ENCODE data around the gene KIF18B.

Gene KIF18B

DNA sequence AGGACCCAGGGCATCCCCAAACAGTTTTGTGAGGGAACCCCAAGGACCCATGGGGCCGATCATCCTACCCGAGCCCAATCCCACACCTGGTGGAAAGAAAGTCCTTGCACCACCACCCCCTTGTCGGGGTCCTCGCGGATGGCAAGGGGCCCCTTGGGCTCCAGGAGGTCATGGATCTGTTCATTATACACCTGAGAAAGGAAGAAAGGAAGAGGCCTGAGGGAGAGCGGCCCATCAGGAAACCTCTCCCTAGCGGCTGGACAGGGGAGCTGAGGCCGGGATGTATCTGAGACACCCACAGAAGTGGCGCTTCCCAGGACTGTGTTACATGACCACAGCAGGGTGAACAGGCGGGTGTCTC, 12.8 kb downstream of the KIF18B start:
- TF ChIP-seq EZH2 (IDR thresholded peaks at IDR 0.05; ENCODE audit: borderline replicate concordance, low read length): no peak
- TF ChIP-seq, protein P1, sequence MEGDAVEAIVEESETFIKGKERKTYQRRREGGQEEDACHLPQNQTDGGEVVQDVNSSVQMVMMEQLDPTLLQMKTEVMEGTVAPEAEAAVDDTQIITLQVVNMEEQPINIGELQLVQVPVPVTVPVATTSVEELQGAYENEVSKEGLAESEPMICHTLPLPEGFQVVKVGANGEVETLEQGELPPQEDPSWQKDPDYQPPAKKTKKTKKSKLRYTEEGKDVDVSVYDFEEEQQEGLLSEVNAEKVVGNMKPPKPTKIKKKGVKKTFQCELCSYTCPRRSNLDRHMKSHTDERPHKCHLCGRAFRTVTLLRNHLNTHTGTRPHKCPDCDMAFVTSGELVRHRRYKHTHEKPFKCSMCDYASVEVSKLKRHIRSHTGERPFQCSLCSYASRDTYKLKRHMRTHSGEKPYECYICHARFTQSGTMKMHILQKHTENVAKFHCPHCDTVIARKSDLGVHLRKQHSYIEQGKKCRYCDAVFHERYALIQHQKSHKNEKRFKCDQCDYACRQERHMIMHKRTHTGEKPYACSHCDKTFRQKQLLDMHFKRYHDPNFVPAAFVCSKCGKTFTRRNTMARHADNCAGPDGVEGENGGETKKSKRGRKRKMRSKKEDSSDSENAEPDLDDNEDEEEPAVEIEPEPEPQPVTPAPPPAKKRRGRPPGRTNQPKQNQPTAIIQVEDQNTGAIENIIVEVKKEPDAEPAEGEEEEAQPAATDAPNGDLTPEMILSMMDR (IDR thresholded peaks at IDR 0.05; ENCODE audit: low read length): no peak

DNA sequence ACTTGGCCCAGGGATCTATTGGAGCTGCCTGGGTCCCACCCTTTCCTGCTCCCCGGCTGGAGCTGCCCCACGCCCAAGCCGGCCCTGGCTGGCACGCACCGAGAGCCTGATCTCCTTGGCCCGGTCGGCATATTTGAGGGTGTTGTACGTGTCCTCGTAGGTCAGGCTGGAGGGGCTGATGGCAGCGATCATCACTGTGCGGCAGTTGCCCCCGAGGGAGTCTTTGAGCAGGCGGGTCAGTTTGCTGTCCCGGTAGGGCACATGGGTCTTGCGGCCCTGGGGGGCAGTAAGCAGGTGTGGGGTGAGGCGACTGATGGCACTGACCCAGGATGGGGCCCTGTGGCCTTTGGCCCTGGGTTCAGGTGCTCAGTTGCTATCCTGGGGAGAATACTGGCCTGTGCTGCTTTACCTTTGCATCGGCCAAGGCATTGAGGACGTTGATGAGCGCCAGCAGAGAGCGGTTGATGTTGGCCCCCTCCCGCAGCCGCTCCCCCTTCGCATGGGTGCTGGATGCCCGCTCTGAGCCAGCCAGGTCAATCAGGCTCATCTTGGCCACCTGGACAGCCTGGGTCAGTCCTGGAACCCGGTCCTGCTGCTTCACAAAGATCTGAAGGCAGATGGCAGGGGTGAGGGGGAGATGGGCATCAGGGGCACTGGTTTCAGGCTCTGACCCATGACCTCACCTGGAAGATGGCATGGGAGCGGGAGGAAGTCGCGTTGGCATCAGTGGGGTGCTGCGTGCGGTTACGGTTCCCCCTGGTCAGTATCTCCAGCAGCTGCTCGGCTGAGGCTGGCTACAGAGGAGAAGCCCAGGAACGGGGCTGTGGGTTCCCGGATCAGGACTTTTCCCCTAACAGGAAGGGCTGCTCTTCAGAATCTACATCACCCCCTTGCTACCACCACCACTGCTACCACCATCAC, 13.5 kb downstream of the KIF18B start:
- no peak overlapping the region for H3K27ac ChIP-seq (ENCODE audit: low read depth, low read length, poor library complexity, severe bottlenecking)
- no peak overlapping the region for H3K4me2 ChIP-seq (ENCODE audit: low read length)
- no peak for TF ChIP-seq EZH2 (IDR thresholded peaks at IDR 0.05; ENCODE audit: borderline replicate concordance, low read length)
- TF ChIP-seq, protein P1 (IDR thresholded peaks at IDR 0.05; ENCODE audit: low read length): no peak
- no peaks in the 10 kb centered on the region for H4K20me1 ChIP-seq (ENCODE audit: insufficient read depth, low read length)
- H3F3A ChIP-seq (ENCODE audit: insufficient read depth, low read length): peaks cover 6% of the 10 kb centered on the region; the same call in 1 of the 2 replicates
- no peaks in the 10 kb centered on the region for H3K9me2 ChIP-seq (ENCODE audit: low read depth, low read length)
- H3K36me3 ChIP-seq (ENCODE audit: insufficient read depth, low read length): peaks cover 94% of the 10 kb centered on the region
- H3K9ac ChIP-seq (ENCODE audit: low read length): no peak overlapping the region
- no peak overlapping the region for H2AFZ ChIP-seq (ENCODE audit: low read length)
- H3K4me3 ChIP-seq (ENCODE audit: low read depth, low read length, poor library complexity, severe bottlenecking): no peak overlapping the region
- H3K9me3 ChIP-seq (ENCODE audit: low read length): no peaks in the 10 kb centered on the region
- no peaks in the 10 kb centered on the region for H3K27me3 ChIP-seq (ENCODE audit: insufficient read depth, low read length)
- H3K4me1 ChIP-seq (ENCODE audit: insufficient read depth, low read length, severe bottlenecking): no peaks in the 10 kb centered on the region
- peaks cover 18% of the 10 kb centered on the region for H3K79me2 ChIP-seq (ENCODE audit: insufficient read depth, low read length)

More for the DNA sequence above, 12.8 kb downstream of the KIF18B start:
- Histone ChIP-seq H3K4me3 (ENCODE audit: low read depth, low read length, poor library complexity, severe bottlenecking) (no peak overlapping the region), H3F3A (ENCODE audit: insufficient read depth, low read length) (peaks cover 6% of the 10 kb centered on the region; the same call in 1 of the 2 replicates), H3K9ac (ENCODE audit: low read length) (no peak overlapping the region), H3K4me2 (ENCODE audit: low read length) (no peak overlapping the region), H2AFZ (ENCODE audit: low read length) (no peak overlapping the region), H3K27me3 (ENCODE audit: insufficient read depth, low read length) (no peaks in the 10 kb centered on the region), H3K79me2 (ENCODE audit: insufficient read depth, low read length) (peaks cover 24% of the 10 kb centered on the region), H3K9me3 (ENCODE audit: low read length) (no peaks in the 10 kb centered on the region), H4K20me1 (ENCODE audit: insufficient read depth, low read length) (no peaks in the 10 kb centered on the region), H3K36me3 (ENCODE audit: insufficient read depth, low read length) (peaks cover 94% of the 10 kb centered on the region), H3K9me2 (ENCODE audit: low read depth, low read length) (no peaks in the 10 kb centered on the region), H3K27ac (ENCODE audit: low read depth, low read length, poor library complexity, severe bottlenecking) (no peak overlapping the region), H3K4me1 (ENCODE audit: insufficient read depth, low read length, severe bottlenecking) (no peaks in the 10 kb centered on the region)

DNA sequence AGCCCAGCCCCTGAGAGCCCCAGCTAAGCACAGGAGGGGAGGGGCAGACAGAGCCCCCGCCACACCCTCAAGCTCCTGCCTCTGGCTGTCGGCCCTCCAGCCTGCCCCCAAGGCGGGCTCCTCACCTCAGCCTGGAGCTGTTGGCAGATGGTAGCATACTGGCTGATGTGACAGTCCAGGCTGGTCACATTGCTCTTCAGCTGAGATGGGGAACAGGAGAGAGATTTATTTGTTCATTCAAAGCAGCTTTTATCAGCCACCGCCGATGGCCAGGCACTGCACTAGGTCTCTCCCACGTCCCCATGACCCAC, 14.8 kb downstream of the KIF18B start:
- Histone ChIP-seq H3K27me3 (ENCODE audit: insufficient read depth, low read length) (no peaks in the 10 kb centered on the region), H3K4me2 (ENCODE audit: low read length) (no peak overlapping the region), H3K27ac (ENCODE audit: low read depth, low read length, poor library complexity, severe bottlenecking) (no peak overlapping the region), H3K9me2 (ENCODE audit: low read depth, low read length) (no peaks in the 10 kb centered on the region), H3K9ac (ENCODE audit: low read length) (no peak overlapping the region), H4K20me1 (ENCODE audit: insufficient read depth, low read length) (no peaks in the 10 kb centered on the region), H3K4me1 (ENCODE audit: insufficient read depth, low read length, severe bottlenecking) (no peaks in the 10 kb centered on the region), H3K36me3 (ENCODE audit: insufficient read depth, low read length) (peaks cover 95% of the 10 kb centered on the region), H3F3A (ENCODE audit: insufficient read depth, low read length) (peaks cover 6% of the 10 kb centered on the region; the same call in 1 of the 2 replicates), H3K79me2 (ENCODE audit: insufficient read depth, low read length) (peaks cover 9% of the 10 kb centered on the region; the same call in 1 of the 2 replicates), H3K9me3 (ENCODE audit: low read length) (no peaks in the 10 kb centered on the region), H3K4me3 (ENCODE audit: low read depth, low read length, poor library complexity, severe bottlenecking) (no peak overlapping the region), H2AFZ (ENCODE audit: low read length) (no peak overlapping the region)
- TF ChIP-seq EZH2 (IDR thresholded peaks at IDR 0.05; ENCODE audit: borderline replicate concordance, low read length): no peak
- TF ChIP-seq, protein P1 (IDR thresholded peaks at IDR 0.05; ENCODE audit: low read length): no peak
